Measurements from ENCODE around the gene TMEM250. TPM values are rescaled to one million over a fixed set of nuclear protein-coding genes. Genes with fewer than 3 reads are reported as not detected.

The TMEM250 gene
- total RNA-seq, 4 donors from 2014 or later = 25.7 to 46.9 (median 41.5) TPM

DNA sequence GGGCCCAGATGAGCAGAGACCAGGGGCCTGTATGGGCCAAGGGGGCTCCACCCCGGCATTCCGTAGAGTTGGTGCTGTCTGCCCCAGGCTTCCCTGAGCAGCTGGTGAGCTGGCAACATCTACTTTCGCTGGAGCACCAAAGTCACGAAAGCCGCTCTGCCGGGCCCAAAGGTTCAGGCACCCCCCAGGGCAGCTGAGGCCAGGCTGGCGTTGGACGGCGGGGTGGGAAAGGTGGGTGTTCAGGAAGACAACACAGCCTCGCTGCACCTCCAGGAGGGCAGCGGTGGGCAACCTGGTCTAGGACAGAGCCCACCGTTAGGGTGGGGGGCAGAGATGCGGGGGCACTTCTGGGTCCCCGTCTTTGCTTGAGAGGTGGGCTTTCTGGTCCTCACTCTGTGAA lies 30.1 kb upstream of the TMEM250 start:
- no peaks in the 10 kb centered on the region for H3K36me3 ChIP-seq
- H3K9me3 ChIP-seq = no peaks in the 10 kb centered on the region
- DNase-seq = no peak
- peaks cover 33 to 45% (median 43%) of the 10 kb centered on the region in 3 donors for H3K27me3 ChIP-seq
- in situ Hi-C loops (cut with MboI; ENCODE audit: low sequenced_read_pairs in 4 of 4) = no loop called here
- TF ChIP-seq POLR2A (IDR thresholded peaks at IDR 0.05) = no peak
- TF ChIP-seq, protein P1, sequence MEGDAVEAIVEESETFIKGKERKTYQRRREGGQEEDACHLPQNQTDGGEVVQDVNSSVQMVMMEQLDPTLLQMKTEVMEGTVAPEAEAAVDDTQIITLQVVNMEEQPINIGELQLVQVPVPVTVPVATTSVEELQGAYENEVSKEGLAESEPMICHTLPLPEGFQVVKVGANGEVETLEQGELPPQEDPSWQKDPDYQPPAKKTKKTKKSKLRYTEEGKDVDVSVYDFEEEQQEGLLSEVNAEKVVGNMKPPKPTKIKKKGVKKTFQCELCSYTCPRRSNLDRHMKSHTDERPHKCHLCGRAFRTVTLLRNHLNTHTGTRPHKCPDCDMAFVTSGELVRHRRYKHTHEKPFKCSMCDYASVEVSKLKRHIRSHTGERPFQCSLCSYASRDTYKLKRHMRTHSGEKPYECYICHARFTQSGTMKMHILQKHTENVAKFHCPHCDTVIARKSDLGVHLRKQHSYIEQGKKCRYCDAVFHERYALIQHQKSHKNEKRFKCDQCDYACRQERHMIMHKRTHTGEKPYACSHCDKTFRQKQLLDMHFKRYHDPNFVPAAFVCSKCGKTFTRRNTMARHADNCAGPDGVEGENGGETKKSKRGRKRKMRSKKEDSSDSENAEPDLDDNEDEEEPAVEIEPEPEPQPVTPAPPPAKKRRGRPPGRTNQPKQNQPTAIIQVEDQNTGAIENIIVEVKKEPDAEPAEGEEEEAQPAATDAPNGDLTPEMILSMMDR (IDR thresholded peaks at IDR 0.05 in 4 of 5, conservative IDR thresholded peaks at IDR 0.05 in 1 of 5) = no peak
- intact Hi-C loops (cut with DNase I; ENCODE audit: low total_unique reads) = no loop called here
- no peak for ATAC-seq
- no peak overlapping the region for H3K4me3 ChIP-seq
- H3K27ac ChIP-seq = no peak overlapping the region
- no peaks in the 10 kb centered on the region for H3K4me1 ChIP-seq

- Histone ChIP-seq H3K9me3 (no peaks in the 10 kb centered on the region), H3K27ac (no peak overlapping the region), H3K4me1 (no peaks in the 10 kb centered on the region), H3K27me3 (peaks cover 39 to 50% (median 48%) of the 10 kb centered on the region in 3 donors), H3K36me3 (no peaks in the 10 kb centered on the region), H3K4me3 (no peak overlapping the region)
- no peak for ATAC-seq
- intact Hi-C loops (cut with DNase I; ENCODE audit: low total_unique reads) = no loop called here
- in situ Hi-C loops (cut with MboI; ENCODE audit: low sequenced_read_pairs in 4 of 4) = no loop called here
- DNase-seq = no peak
- TF ChIP-seq, protein P1 (IDR thresholded peaks at IDR 0.05 in 4 of 5, conservative IDR thresholded peaks at IDR 0.05 in 1 of 5) = no peak
- no peak for TF ChIP-seq POLR2A (IDR thresholded peaks at IDR 0.05)
Measured at GRCh38 chr9:136147890-136148714, 29.4 kb upstream of the TMEM250 start.

DNA sequence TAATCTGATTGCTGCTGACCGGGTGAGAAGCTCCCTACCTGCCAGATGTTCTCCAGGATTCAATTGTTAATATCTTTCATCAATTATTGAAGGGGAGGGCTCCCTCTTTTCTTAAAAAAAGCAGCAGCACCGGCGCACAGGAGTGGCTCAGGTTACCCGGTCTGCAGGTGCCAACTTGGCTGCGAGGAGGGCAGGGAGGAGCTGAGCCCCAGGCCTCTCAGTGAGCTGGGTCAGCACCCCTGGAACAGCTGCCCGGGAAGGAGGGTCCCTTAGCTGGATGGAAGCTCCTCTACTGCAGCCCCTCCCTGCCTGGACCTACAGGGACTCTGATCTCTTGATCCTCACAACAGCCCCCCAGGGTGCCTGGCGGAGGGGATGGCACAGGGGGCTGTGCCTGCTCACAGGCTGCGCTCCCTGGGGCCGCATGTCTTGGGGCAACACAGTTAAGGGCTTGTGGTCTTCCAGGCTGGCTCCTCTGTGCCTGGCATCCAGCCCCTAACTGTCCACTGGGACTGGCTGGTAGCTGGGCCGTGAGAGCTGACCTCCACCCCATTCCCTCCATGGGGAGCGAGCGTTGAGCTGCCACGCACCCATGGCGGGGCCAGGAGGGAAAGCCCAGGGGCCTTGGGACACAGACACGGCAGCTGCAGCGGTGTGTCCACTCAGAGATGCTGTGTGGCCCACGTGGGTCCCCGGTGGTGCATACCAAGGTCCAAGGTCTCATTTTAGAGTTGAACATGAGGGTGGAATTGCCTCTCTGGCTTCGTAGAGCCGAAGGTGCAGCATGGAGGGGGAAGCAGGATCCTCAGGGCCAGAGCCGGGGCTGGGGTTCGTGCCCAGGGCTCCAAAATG lies 28.6 kb upstream of the TMEM250 start:
- TF ChIP-seq, protein P1 (IDR thresholded peaks at IDR 0.05 in 4 of 5, conservative IDR thresholded peaks at IDR 0.05 in 1 of 5) = no peak
- TF ChIP-seq POLR2A (IDR thresholded peaks at IDR 0.05) = no peak
- H3K4me1 ChIP-seq = no peaks in the 10 kb centered on the region
- no peak overlapping the region for H3K4me3 ChIP-seq
- in situ Hi-C loops (cut with MboI; ENCODE audit: low sequenced_read_pairs in 4 of 4) = no loop called here
- no peak overlapping the region for H3K27ac ChIP-seq
- H3K36me3 ChIP-seq = no peaks in the 10 kb centered on the region
- DNase-seq = no peak
- H3K27me3 ChIP-seq = peaks cover 40 to 56% (median 54%) of the 10 kb centered on the region in 3 donors
- H3K9me3 ChIP-seq = no peaks in the 10 kb centered on the region
- no peak for ATAC-seq
- intact Hi-C loops (cut with DNase I; ENCODE audit: low total_unique reads) = no loop called here

DNA sequence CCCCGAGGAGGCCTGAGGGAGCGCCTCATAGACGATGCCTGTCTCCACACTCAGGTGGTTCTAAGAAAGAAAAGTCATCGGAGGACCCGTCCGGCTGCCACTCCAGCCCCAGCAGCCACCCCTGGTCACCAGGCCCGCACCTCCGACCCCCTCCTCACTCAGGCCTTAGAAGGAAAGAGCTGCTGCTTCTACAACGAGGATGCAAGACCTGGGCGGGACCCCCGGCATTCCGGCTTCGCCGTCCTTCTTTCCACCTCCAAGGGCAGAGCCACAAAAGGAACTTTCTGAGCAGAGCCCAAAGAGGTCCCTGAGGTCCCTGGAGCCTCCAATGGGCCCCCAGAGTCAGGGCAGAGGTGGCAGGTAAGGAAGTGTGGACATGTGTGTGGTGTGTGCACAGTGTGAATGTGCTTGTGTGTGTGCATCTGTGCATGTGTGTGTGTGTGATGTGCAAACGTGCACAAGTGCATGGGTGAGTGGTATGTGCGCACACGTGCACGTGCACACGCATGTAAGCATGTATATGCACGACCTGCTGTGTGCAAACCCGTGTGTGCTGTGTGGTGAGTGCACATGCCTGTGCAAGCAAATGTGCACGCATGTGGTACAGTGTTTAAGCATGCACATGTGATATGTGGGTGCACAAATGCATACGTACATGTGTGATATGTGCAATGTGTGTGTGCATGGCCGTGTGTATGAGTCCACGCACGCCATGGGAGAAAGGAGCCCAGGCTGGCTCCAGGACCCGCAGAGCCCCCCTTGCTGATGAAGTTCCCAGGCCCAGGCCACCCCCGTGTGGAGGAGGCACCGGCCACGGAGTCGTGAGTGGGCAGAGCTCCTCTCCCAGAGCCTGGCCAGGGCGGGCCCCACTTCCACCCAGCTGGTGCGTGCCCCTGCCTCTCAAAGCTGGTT lies 27.7 kb upstream of the TMEM250 start:
- ATAC-seq = no peak
- in situ Hi-C loops (cut with MboI; ENCODE audit: low sequenced_read_pairs in 4 of 4) (no loop called here), intact Hi-C loops (cut with DNase I; ENCODE audit: low total_unique reads) (no loop called here)
- no peaks in the 10 kb centered on the region for H3K4me1 ChIP-seq
- H3K27ac ChIP-seq = no peak overlapping the region
- no peak overlapping the region for H3K4me3 ChIP-seq
- H3K9me3 ChIP-seq = no peaks in the 10 kb centered on the region
- H3K36me3 ChIP-seq = no peaks in the 10 kb centered on the region
- no peak for DNase-seq
- H3K27me3 ChIP-seq = peaks cover 40 to 56% (median 54%) of the 10 kb centered on the region in 3 donors
- TF ChIP-seq, protein P1 (IDR thresholded peaks at IDR 0.05 in 4 of 5, conservative IDR thresholded peaks at IDR 0.05 in 1 of 5) = no peak
- TF ChIP-seq POLR2A (IDR thresholded peaks at IDR 0.05) = no peak

Measured in gastrocnemius medialis (tissue), 4 donors.